ENCODE results near the gene C17orf114.

Gene C17orf114

DNA sequence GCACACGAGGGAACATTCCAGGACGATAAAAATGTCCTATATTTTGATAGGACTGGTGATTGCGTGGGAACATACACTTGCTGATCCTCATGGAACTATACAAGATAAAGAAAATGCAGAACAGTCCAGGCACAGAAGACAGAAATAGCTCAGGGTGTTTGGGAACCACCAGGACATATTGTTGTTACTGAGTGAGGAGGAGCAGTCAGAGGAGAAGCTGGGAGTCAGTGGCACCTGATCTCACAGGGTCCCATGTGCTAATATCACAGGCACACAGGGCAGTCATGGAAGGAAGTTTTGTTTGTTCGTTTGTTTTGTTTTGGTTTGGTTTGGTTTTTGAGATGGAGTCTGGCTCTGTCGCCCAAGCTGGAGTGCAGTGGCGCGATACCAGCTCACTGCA lies 10.6 kb upstream of the C17orf114 start:
- TF ChIP-seq, protein P1, sequence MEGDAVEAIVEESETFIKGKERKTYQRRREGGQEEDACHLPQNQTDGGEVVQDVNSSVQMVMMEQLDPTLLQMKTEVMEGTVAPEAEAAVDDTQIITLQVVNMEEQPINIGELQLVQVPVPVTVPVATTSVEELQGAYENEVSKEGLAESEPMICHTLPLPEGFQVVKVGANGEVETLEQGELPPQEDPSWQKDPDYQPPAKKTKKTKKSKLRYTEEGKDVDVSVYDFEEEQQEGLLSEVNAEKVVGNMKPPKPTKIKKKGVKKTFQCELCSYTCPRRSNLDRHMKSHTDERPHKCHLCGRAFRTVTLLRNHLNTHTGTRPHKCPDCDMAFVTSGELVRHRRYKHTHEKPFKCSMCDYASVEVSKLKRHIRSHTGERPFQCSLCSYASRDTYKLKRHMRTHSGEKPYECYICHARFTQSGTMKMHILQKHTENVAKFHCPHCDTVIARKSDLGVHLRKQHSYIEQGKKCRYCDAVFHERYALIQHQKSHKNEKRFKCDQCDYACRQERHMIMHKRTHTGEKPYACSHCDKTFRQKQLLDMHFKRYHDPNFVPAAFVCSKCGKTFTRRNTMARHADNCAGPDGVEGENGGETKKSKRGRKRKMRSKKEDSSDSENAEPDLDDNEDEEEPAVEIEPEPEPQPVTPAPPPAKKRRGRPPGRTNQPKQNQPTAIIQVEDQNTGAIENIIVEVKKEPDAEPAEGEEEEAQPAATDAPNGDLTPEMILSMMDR (IDR thresholded peaks at IDR 0.05; ENCODE audit: low read depth, low read length, missing control alignments), result no peak
- no peak overlapping the region for H3K4me3 ChIP-seq (ENCODE audit: low read depth, low read length)
- in situ Hi-C loops (cut with HindIII; ENCODE audit: low sequenced_read_pairs), result no loop called here
- DNase-seq (ENCODE audit: low read depth), result no peak

DNA sequence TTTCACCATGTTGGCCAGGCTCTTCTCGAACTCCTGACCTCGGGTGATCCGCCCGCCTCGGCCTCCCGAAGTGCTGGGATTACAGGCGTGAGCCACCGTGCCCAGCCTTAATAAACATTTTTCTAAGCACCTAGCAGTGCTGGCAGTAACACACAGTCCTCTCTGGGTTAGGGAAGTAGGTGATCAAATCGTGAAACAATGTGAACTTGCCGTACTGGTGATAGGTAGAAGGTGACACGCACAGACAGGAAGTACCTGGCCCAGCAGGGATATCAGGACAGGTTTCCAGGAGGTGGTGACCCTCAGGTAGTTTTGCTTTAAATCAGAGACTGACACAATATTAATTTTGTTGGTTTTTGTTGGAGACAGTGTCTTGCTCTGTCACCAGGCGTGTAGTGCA lies 9.3 kb upstream of the C17orf114 start:
- TF ChIP-seq, protein P1 (IDR thresholded peaks at IDR 0.05; ENCODE audit: low read depth, low read length, missing control alignments), result no peak

DNA sequence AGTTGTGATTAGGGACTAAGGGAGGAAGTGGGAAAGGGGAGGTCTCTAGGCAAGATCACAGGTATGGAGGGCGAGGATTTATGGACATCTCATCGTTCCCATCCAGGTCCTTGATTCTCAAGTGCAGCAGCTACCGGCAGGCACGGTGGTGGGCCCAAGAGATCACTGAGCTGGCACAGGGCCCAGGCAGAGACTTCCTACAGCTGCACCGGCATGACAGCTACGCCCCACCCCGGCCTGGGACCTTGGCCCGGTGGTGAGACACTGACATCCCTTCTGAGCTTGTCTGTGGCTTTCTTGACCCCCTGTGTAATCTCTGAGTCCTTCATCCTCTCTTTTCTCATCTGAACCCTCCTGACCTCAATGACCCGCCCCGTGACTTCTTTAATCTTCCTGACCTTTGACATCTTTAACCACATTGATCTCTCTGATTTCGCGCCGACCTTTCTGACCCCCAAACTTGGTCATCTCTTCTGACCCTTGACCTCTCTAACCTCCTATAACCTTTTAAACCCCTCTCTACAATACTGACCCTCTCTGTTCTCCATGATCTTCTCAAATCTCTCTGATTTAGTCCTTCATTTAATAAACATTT lies 8.7 kb upstream of the C17orf114 start:
- TF ChIP-seq, protein P1 (IDR thresholded peaks at IDR 0.05; ENCODE audit: low read depth, low read length, missing control alignments), result no peak
- no peak for DNase-seq (ENCODE audit: low read depth)
- H3K4me3 ChIP-seq (ENCODE audit: low read depth, low read length), result no peak overlapping the region
- in situ Hi-C loops (cut with HindIII; ENCODE audit: low sequenced_read_pairs), result no loop called here

More for the DNA sequence above, 9.3 kb upstream of the C17orf114 start:
- in situ Hi-C loops (cut with HindIII; ENCODE audit: low sequenced_read_pairs), result no loop called here
- H3K4me3 ChIP-seq (ENCODE audit: low read depth, low read length), result no peak overlapping the region
- DNase-seq (ENCODE audit: low read depth), result no peak

DNA sequence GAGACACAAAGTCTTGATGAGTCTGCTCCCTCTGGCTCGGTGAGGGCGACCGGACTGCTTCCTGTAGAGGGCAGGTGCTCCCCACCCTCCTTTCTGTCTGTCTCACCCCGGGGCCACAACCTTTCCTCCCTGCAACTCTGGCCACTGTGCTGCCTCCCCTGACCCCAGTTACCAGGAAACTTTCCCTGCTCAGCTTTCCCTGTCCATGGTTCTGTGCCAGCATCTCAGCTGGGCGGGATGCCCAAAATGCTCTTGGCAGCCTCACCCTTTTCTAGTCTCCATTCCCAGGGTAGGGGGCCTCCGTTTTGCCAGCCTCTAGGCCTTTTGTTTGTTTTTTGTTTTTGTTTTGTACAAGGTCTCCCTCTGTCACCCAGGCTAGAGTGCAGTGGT lies 6.2 kb upstream of the C17orf114 start:
- in situ Hi-C loops (cut with HindIII; ENCODE audit: low sequenced_read_pairs), result no loop called here
- no peak for DNase-seq (ENCODE audit: low read depth)
- peak overlapping the region; percentile 72 for H3K4me3 ChIP-seq (ENCODE audit: low read depth, low read length)
- TF ChIP-seq, protein P1 (IDR thresholded peaks at IDR 0.05; ENCODE audit: low read depth, low read length, missing control alignments), result no peak

DNA sequence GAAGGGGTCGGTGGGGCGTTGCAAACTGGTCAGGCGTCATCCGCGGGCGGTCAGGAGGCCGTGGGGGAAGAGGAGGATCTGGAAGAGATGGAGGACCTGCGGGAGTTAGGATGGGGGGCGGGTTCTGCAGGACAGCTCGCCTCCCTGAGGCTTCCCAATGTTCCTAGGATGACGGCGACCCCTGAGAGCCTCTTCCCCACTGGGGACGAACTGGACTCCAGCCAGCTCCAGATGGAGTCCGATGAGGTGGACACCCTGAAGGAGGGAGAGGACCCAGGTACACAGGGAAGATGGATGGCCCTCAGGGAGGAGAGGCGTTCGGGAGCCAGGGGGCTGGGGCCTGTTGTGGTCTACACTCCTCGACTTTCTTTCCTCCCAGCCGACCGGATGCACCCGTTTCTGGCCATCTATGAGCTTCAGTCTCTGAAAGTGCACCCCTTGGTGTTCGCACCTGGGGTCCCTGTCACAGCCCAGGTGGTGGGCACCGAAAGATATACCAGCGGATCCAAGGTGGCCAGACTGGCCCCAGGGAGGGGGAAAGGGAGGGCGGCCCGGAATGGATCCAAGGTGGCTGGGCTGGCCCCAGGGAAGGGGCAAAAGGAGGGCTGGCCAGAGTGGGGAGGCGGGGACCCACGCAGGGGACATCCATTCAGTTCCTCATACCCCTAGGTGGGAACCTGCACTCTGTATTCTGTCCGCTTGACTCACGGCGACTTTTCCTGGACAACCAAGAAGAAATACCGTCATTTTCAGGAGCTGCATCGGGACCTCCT lies 5.7 kb upstream of the C17orf114 start:
- no peak for DNase-seq (ENCODE audit: low read depth)
- in situ Hi-C loops (cut with HindIII; ENCODE audit: low sequenced_read_pairs), result no loop called here
- H3K4me3 ChIP-seq (ENCODE audit: low read depth, low read length), result peak overlapping the region; percentile 72

DNA sequence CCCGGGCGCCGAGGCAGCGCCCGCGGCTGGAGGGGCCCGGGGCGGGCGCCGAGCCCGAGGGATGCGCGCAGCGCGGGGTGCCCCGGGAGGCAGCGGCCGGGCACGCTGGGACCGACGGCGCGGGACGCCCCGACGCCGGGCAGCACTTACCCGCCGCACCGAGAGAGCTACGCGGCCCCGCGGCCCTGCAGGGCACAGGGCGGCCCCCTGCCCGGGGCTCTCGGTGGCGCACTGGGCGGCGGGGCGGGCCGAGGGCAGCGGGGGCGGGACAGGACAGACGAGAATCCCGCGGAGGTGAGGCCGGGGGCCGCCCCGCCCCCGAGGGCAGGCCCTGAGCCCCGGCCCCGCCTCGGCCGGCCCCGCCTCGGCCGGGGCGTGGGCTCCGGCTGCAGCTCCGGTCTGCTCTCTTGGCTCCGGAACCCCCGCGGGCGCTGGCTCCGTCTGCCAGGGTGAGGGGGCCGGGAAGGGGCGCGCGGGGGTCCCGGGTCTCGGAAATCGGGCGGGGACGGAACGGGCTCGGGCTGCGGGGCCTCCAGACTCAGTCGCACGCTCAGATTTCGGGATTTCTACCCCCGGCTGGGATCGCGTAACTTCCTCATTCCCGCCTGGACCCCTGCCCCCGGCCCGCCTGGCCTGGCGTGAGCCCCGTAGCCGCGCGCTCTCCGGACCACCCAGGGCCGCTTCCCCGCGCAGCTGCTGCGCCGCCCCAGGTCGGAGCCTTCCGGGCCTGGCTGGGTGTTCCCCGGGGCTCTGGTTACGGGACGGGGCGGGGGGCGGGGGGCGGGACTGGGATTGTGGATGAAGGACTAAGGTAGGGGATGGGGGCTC lies 4.9 kb upstream of the C17orf114 start, which contains the start of gene PLD2:
Gene PLD2, plus strand, starts transcription at position 376 of the 828 bp plus-strand sequence. CDS start 621 bp downstream, outside the sequence.
- in situ Hi-C loops (cut with HindIII; ENCODE audit: low sequenced_read_pairs), result no loop called here

More for the DNA sequence above, 5.7 kb upstream of the C17orf114 start:
- TF ChIP-seq, protein P1 (IDR thresholded peaks at IDR 0.05; ENCODE audit: low read depth, low read length, missing control alignments), result no peak

More for the DNA sequence above, 4.9 kb upstream of the C17orf114 start, which contains the start of gene PLD2:
- peak; percentile 29 for DNase-seq (ENCODE audit: low read depth)
- TF ChIP-seq, protein P1 (IDR thresholded peaks at IDR 0.05; ENCODE audit: low read depth, low read length, missing control alignments), result no peak
- H3K4me3 ChIP-seq (ENCODE audit: low read depth, low read length), result peak within 1 kb of the TSS; percentile 72
